Measurements from ENCODE around the gene L1TD1.

DNA sequence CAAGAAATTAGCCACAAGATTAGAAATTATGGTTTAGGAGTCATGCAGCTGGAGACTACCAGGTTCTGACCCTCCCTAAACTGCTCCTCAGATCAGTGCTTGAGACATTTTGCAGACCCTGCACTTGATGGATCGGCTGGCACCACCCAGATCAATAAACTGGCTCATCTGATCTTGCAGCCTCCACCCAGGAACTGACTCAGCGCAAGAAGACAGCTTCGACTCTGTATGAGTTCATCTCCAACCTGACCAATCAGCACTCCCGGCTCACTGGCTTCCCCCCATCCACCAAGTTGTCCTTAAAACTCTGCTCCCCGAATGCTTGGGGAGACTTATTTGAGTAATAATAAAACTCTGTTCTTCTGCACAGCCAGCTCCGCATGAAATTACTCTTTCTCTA, 40.0 kb downstream of the L1TD1 start:
- TF ChIP-seq, protein P1, sequence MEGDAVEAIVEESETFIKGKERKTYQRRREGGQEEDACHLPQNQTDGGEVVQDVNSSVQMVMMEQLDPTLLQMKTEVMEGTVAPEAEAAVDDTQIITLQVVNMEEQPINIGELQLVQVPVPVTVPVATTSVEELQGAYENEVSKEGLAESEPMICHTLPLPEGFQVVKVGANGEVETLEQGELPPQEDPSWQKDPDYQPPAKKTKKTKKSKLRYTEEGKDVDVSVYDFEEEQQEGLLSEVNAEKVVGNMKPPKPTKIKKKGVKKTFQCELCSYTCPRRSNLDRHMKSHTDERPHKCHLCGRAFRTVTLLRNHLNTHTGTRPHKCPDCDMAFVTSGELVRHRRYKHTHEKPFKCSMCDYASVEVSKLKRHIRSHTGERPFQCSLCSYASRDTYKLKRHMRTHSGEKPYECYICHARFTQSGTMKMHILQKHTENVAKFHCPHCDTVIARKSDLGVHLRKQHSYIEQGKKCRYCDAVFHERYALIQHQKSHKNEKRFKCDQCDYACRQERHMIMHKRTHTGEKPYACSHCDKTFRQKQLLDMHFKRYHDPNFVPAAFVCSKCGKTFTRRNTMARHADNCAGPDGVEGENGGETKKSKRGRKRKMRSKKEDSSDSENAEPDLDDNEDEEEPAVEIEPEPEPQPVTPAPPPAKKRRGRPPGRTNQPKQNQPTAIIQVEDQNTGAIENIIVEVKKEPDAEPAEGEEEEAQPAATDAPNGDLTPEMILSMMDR (IDR thresholded peaks at IDR 0.05; ENCODE audit: low read length), result no peak
- TF ChIP-seq EZH2 (IDR thresholded peaks at IDR 0.05; ENCODE audit: borderline replicate concordance, low read length), result no peak

Measured in OCI-LY1 (cell line).